ENCODE results near the gene TRAK2.

DNA sequence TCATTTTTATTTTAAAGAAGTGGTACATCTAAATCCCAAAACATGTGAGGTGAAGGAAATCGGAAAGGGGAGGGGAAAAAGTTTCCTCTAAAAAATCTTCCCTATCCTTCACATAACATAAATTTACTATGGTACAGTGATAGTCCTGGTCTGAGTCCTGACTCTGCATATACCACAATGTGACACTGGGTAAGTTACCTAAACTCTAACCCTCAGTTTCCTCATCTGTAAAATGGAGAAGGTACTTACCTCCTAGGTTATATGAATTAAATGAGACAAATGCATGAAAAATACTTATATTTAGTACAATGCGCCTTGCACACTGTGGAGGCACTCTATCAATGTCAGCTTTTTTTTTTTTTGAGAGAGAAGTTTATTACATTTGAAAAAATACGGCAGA is 42.3 kb downstream of the TRAK2 start:
- TF ChIP-seq, protein P1, sequence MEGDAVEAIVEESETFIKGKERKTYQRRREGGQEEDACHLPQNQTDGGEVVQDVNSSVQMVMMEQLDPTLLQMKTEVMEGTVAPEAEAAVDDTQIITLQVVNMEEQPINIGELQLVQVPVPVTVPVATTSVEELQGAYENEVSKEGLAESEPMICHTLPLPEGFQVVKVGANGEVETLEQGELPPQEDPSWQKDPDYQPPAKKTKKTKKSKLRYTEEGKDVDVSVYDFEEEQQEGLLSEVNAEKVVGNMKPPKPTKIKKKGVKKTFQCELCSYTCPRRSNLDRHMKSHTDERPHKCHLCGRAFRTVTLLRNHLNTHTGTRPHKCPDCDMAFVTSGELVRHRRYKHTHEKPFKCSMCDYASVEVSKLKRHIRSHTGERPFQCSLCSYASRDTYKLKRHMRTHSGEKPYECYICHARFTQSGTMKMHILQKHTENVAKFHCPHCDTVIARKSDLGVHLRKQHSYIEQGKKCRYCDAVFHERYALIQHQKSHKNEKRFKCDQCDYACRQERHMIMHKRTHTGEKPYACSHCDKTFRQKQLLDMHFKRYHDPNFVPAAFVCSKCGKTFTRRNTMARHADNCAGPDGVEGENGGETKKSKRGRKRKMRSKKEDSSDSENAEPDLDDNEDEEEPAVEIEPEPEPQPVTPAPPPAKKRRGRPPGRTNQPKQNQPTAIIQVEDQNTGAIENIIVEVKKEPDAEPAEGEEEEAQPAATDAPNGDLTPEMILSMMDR (IDR thresholded peaks at IDR 0.05), result no peak
- TF ChIP-seq ZFX (IDR thresholded peaks at IDR 0.05; ENCODE audit: borderline replicate concordance), result no peak

Measured in 22Rv1 (cell line).